B cell (primary cell): Measurements from ENCODE around the gene SAFB. TPM values are rescaled to one million over a fixed set of nuclear protein-coding genes. Genes with fewer than 3 reads are reported as not detected.

Experiments
- ATAC-seq: fragments of 200-7000 bp; cut with Tn5 transposase; one replicate; pipeline ENCODE4 v1.10.0; 2021; ENCODE audit warnings: low read depth, mild to moderate bottlenecking, moderate number of reproducible peaks, moderate library complexity
- CTCF ChIA-PET: fragments of 350-600 bp; sonication (Branson Sonifier 250); formaldehyde crosslinking; loops from one replicate; lab custom pipeline; 2021; ENCODE audit warnings: antibody characterized with exemption, inconsistent platforms; lab: Charles Lee
- POLR2A ChIA-PET: fragments of 350-600 bp; sonication (Branson Sonifier 250); formaldehyde crosslinking; loops from one replicate; lab custom pipeline; 2021; ENCODE audit warnings: antibody characterized with exemption; lab: Charles Lee
- DNase-seq: peaks from one replicate; pipeline ENCODE4 v3.0.0; 2013
- H2AFZ ChIP-seq: 2 replicates; pipeline ENCODE4 v1.6.1; 2012; ENCODE audit warnings: mild to moderate bottlenecking, low read depth, low read length; ENCODE audit not compliant: insufficient read depth, poor library complexity, severe bottlenecking
- H3K27ac ChIP-seq, 2 donors: 1 replicate in 1 of 2; 2 replicates in 1 of 2; pipeline ENCODE4 v1.5.1; 2012 to 2013; ENCODE audit warnings: low read length in 2 of 2, mild to moderate bottlenecking in 2 of 2, moderate library complexity in 1 of 2
- H3K27me3 ChIP-seq, 4 experiments: fragments of 200-600 bp in 1 of 4; sonication (generic) in 1 of 4; replicated peaks in 1 of 4; 1 replicate in 2 of 4; 2 replicates in 2 of 4; pipeline versions ENCODE4 v1.6.1 to v1.7.0; 2013 to 2016; ENCODE audit warnings: low read length in 3 of 4, mild to moderate bottlenecking in 2 of 4, mixed read lengths in 1 of 4, moderate library complexity in 1 of 4; ENCODE audit not compliant: insufficient read depth in 4 of 4, control insufficient read depth in 3 of 4; ENCODE audit errors: control extremely low read depth in 1 of 4
- H3K36me3 ChIP-seq, 2 experiments: replicated peaks in 1 of 2; 1 replicate in 1 of 2; 2 replicates in 1 of 2; pipeline versions ENCODE4 v1.6.1 to v1.7.1; 2013; ENCODE audit warnings: low read length in 1 of 2; ENCODE audit not compliant: insufficient read depth in 2 of 2, control insufficient read depth in 1 of 2; ENCODE audit errors: control extremely low read depth in 1 of 2, extremely low read depth in 1 of 2
- H3K4me1 ChIP-seq, 2 donors: fragments of 200-600 bp in 1 of 2; sonication (generic) in 1 of 2; 1 replicate in 1 of 2; 2 replicates in 1 of 2; pipeline versions ENCODE4 v1.5.1 to v1.6.1; 2013 to 2017; ENCODE audit warnings: low read length in 2 of 2; ENCODE audit not compliant: control insufficient read depth in 2 of 2, insufficient read depth in 2 of 2
- H3K4me2 ChIP-seq: replicated peaks from 2 replicates; pipeline ENCODE3; 2012; ENCODE audit warnings: mild to moderate bottlenecking, low read depth, low read length; ENCODE audit not compliant: poor library complexity, severe bottlenecking
- H3K4me3 ChIP-seq, 5 experiments: fragments of 200-600 bp in 1 of 5; sonication (generic) in 1 of 5; 1 replicate in 3 of 5; 2 replicates in 2 of 5; pipeline versions ENCODE4 v1.5.1 to v1.7.0; 2011 to 2016; ENCODE audit warnings: low read length in 4 of 5, mild to moderate bottlenecking in 4 of 5, low read depth in 2 of 5, control low read depth in 1 of 5, moderate library complexity in 1 of 5; ENCODE audit not compliant: insufficient read depth in 1 of 5; ENCODE audit errors: control extremely low read depth in 1 of 5, extremely low read depth in 1 of 5
- H3K79me2 ChIP-seq: fragments of 200-600 bp; sonication (generic); one replicate; pipeline ENCODE4 v1.6.0; 2016; ENCODE audit warnings: low read length; ENCODE audit not compliant: control insufficient read depth, insufficient read depth
- H3K9ac ChIP-seq: fragments of 200-600 bp; sonication (generic); 2 replicates; pipeline ENCODE4 v1.6.1; 2017; ENCODE audit warnings: mild to moderate bottlenecking, low read length, moderate library complexity
- H3K9me3 ChIP-seq, 3 donors: one replicate each; pipeline versions ENCODE4 v1.6.1 to v1.7.1; 2013; ENCODE audit warnings: low read length in 2 of 3; ENCODE audit not compliant: control insufficient read depth in 2 of 3, insufficient read depth in 1 of 3; ENCODE audit errors: control extremely low read depth in 1 of 3
- H4K20me1 ChIP-seq: 2 replicates; pipeline ENCODE4 v1.6.0; 2012; ENCODE audit warnings: mild to moderate bottlenecking, low read length; ENCODE audit not compliant: insufficient read depth, control insufficient read depth, poor library complexity, severe bottlenecking
- H3K27ac Mint-ChIP-seq: one replicate; pipeline ENCODE4 v1.8.0; 2021; ENCODE audit warnings: mixed read lengths
- H3K27me3 Mint-ChIP-seq: one replicate; pipeline ENCODE4 v1.8.0; 2021; ENCODE audit warnings: mixed read lengths
- H3K4me1 Mint-ChIP-seq: one replicate; pipeline ENCODE4 v1.8.0; 2021; ENCODE audit warnings: mixed read lengths
- H3K4me3 Mint-ChIP-seq: one replicate; pipeline ENCODE4 v1.8.0; 2021; ENCODE audit warnings: mixed read lengths
- H3K9me3 Mint-ChIP-seq: one replicate; pipeline ENCODE4 v1.8.0; 2022; ENCODE audit warnings: mixed read lengths; ENCODE audit not compliant: insufficient read depth
- EZH2 ChIP-seq: IDR thresholded peaks from 2 replicates; pipeline ENCODE4 v1.6.1; 2012; ENCODE audit warnings: borderline replicate concordance, low read depth, mild to moderate bottlenecking, moderate library complexity, low read length; ENCODE audit not compliant: insufficient read depth, poor library complexity, severe bottlenecking
- WGBS: methylation state at CpG from one replicate; pipeline ENCODE4 v1.1.5; 2013; ENCODE audit warnings: missing lambda C conversion rate; ENCODE audit not compliant: insufficient coverage; 5-methylcytosine and 5-hydroxymethylcytosine counted together
- intact Hi-C: fragments of 100-400 bp; cut with micrococcal nuclease; formaldehyde crosslinking; loops from one replicate; pipeline ENCODE4 v1.10.0; 2022
- polyA plus RNA-seq: library from polyadenylated mRNA; depleted of rRNA; stranded (reverse); fragments of >200 nt; gene quantifications from 2 replicates; pipeline ENCODE4 v1.2.3, GENCODE V29; 2012
- total RNA-seq, 2 donors: library from RNA; stranded (reverse); fragments of 120-200 nt in 1 of 2; gene quantifications; 1 replicate in 1 of 2; 2 replicates in 1 of 2; pipeline versions ENCODE4 v1.2.3 to v1.2.4, GENCODE V29; 2013 to 2022
- TF ChIP-seq, protein P1 (sequence below): fragments of 200-600 bp; IDR thresholded peaks from one replicate; pipeline ENCODE4 v1.8.0; 2022; ENCODE audit warnings: antibody characterized with exemption, mild to moderate bottlenecking

The SAFB gene
- total and polyA plus RNA-seq, 2 donors (not counting 1 experiment from before 2014, with no cell fraction given): 91.0 to 221 TPM

DNA sequence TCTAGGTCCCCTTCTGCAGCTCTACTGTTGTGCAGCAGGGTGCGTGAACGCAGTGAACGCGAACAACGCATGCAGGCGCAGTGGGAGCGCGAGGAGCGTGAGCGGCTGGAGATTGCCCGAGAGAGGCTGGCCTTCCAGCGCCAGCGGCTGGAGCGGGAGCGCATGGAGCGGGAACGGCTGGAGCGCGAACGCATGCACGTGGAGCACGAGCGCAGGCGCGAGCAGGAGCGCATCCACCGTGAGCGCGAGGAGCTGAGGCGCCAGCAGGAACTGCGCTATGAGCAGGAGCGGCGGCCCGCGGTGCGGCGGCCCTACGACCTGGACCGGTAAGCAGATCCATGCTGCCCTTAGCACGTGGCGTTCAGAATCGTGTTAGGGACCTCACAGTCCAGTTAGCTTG lies 38.6 kb downstream of the SAFB start:
- H3K27ac ChIP-seq: no peak overlapping the region
- ATAC-seq (no peak), DNase-seq (no peak)
- peaks cover 3 to 85% of the 10 kb centered on the region in 2 experiments for H3K36me3 ChIP-seq
- no peak overlapping the region for H3K9ac ChIP-seq
- no peak overlapping the region for H3K4me2 ChIP-seq
- no peaks in the 10 kb centered on the region for H3K4me1 ChIP-seq
- peaks cover 24% of the 10 kb centered on the region for H3K79me2 ChIP-seq
- no peak overlapping the region for H3K4me3 ChIP-seq
- intact Hi-C loops: no loop called here
- Mint-ChIP-seq H3K4me1 (no peaks in the 10 kb centered on the region), H3K27ac (no peak overlapping the region), H3K4me3 (no peak overlapping the region), H3K27me3 (no peaks in the 10 kb centered on the region), H3K9me3 (no peaks in the 10 kb centered on the region)
- WGBS: 99% methylated on average over 42 of the region's 42 CpGs
- peaks cover 38% of the 10 kb centered on the region for H4K20me1 ChIP-seq
- H3K27me3 ChIP-seq: no peaks in the 10 kb centered on the region
- ChIA-PET POLR2A (no interaction called here), CTCF (no interaction called here)
- peaks cover 0 to 4% (median 0%) of the 10 kb centered on the region in 3 donors for H3K9me3 ChIP-seq
- H2AFZ ChIP-seq: no peak overlapping the region
- no peak for TF ChIP-seq EZH2
- TF ChIP-seq, protein P1, sequence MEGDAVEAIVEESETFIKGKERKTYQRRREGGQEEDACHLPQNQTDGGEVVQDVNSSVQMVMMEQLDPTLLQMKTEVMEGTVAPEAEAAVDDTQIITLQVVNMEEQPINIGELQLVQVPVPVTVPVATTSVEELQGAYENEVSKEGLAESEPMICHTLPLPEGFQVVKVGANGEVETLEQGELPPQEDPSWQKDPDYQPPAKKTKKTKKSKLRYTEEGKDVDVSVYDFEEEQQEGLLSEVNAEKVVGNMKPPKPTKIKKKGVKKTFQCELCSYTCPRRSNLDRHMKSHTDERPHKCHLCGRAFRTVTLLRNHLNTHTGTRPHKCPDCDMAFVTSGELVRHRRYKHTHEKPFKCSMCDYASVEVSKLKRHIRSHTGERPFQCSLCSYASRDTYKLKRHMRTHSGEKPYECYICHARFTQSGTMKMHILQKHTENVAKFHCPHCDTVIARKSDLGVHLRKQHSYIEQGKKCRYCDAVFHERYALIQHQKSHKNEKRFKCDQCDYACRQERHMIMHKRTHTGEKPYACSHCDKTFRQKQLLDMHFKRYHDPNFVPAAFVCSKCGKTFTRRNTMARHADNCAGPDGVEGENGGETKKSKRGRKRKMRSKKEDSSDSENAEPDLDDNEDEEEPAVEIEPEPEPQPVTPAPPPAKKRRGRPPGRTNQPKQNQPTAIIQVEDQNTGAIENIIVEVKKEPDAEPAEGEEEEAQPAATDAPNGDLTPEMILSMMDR: no peak

DNA sequence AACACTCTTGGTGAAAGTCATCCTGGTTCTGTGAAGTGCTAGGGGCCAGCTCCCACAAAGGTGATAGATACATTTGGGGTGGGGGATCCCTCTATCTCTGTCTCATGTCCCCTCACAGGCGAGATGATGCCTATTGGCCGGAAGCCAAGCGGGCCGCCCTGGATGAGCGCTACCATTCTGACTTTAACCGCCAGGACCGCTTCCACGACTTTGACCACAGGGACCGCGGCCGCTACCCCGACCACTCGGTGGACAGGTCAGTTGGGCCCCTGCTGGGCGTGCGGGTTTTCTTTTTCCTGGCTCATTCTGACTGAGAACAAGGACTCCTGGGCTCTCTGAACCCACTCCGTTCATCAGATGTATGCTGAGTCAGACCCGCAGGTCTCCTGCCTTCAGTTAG lies 41.0 kb downstream of the SAFB start:
- DNase-seq: no peak
- no peak for ATAC-seq
- intact Hi-C loops: no loop called here
- no peak overlapping the region for H3K4me3 Mint-ChIP-seq
- H3K27ac Mint-ChIP-seq: no peak overlapping the region
- no peaks in the 10 kb centered on the region for H3K9me3 Mint-ChIP-seq
- no peak overlapping the region for H3K4me2 ChIP-seq
- peaks cover 43% of the 10 kb centered on the region for H4K20me1 ChIP-seq
- CTCF ChIA-PET: no interaction called here
- no peaks in the 10 kb centered on the region for H3K27me3 ChIP-seq
- peaks cover 17% of the 10 kb centered on the region for H3K79me2 ChIP-seq
- POLR2A ChIA-PET: no interaction called here
- H3K27ac ChIP-seq: no peak overlapping the region
- no peaks in the 10 kb centered on the region for H3K4me1 Mint-ChIP-seq
- no peak overlapping the region for H3K9ac ChIP-seq
- peaks cover 3 to 87% of the 10 kb centered on the region in 2 experiments for H3K36me3 ChIP-seq
- H3K4me3 ChIP-seq: no peak overlapping the region
- no peak overlapping the region for H2AFZ ChIP-seq
- no peaks in the 10 kb centered on the region for H3K27me3 Mint-ChIP-seq
- no peak for TF ChIP-seq EZH2
- TF ChIP-seq, protein P1: no peak
- no peaks in the 10 kb centered on the region for H3K4me1 ChIP-seq
- peaks cover 0 to 7% (median 0%) of the 10 kb centered on the region in 3 donors for H3K9me3 ChIP-seq
- 98% methylated on average over 16 of the region's 17 CpGs for WGBS
